GM21447 (cell line): Measurements from ENCODE around the gene LNX1.

Source experiments
- ATAC-seq: cut with Tn5 transposase; IDR thresholded peaks from one replicate; pipeline ENCODE4 v1.9.1; 2021; ENCODE audit not compliant: unreplicated experiment

The LNX1 gene

DNA sequence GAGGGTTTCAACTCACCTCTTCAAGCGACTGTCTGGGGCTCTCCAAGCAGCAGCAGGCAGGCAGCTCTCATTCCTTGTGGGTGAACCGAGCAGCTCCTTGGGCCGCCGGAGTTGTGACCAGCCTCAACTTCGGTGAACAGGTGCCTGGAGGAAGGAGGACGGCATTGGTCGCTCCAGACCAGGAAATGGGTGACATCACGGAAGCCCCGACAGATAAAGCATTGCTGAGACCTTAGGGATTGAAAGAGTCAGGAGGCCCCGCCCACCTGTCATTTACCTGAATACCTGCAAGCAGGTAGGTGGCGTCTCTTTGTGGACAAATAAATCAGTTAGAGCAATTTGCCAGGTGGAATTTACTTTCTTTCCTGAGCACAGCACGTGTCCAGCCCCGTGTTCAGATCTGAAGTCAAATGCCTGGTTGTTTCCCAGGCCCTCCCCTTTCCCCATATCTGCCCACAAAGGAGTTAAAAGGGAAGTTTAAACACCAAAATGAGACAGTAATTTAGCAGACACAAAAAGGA is at the start of gene LNX1:
LNX1 (minus strand) TSS at position 115 of the 521 bp plus-strand sequence. CDS start 17,484 bp downstream, outside the sequence.
- no peak for ATAC-seq

GRCh38 chr4:53640576-53641453 is 49.5 kb upstream of the LNX1 start:
- peak; percentile 75 for ATAC-seq

GRCh38 chr4:53638919-53639318 is 47.6 kb upstream of the LNX1 start:
- no peak for ATAC-seq

- ATAC-seq = no peak
Observed at GRCh38 chr4:53637348-53637747, 46.1 kb upstream of the LNX1 start.

- ATAC-seq = no peak
Observed at GRCh38 chr4:53635697-53636483, 44.6 kb upstream of the LNX1 start.

DNA sequence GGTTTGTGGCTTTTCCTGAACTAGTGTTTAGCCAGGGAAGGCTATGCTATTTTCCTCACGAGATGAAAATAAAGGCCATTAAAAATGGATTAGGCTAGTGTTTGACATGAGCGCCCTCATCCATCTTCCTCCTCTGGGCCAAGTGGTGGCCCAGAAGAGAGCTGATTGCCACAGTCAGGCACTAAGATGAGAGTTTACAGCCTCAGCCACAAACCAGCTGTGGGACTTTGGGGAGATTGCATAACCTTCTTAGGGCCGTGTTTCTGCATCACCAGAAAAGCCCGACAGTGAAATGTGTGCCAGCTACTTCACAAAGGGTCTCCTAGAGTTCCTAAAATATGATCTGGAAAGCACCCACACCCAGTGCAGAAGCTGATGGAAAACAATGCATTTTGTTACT is 42.3 kb upstream of the LNX1 start:
- no peak for ATAC-seq

GRCh38 chr4:53629296-53629695 is 38.0 kb upstream of the LNX1 start:
- ATAC-seq = no peak

DNA sequence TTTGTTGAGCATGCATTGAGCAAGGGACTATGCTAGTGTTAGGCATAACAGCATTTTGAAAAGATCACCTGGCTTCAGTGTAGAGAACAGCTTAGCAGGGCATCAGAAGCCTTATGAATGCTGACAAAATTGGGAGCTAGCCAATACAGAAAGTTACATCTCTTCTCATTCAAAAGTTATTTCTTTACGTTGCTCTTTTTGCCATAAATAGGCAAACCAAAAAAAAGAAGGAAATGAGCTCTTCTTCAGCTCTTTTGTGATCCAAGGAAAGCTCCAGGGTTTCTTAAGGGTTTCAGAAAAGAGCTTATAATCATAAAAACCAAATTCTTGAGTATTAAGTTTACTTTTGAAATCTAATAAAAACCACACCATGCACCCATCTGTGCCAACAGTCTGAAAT is 35.2 kb upstream of the LNX1 start:
- no peak for ATAC-seq

DNA sequence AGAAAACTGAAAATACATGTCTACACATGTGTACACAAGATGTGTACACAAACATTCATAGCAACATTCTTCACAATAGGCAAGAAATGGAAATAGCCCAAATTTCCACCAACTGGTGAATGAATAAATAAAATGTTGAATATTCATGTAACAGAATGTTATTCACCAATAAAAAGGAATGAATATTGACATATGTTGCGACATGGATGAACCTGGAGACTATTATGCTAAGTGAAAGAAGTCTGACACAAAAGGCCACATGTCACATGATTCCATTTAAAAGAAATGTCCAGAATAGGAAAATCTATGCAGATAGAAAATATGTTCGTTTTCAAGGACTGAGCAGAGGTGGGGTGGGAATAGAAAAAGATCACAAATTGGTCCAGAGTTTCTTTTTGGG is 34.6 kb upstream of the LNX1 start:
- ATAC-seq = no peak

GRCh38 chr4:53622739-53623151 is 31.5 kb upstream of the LNX1 start:
- no peak for ATAC-seq

DNA sequence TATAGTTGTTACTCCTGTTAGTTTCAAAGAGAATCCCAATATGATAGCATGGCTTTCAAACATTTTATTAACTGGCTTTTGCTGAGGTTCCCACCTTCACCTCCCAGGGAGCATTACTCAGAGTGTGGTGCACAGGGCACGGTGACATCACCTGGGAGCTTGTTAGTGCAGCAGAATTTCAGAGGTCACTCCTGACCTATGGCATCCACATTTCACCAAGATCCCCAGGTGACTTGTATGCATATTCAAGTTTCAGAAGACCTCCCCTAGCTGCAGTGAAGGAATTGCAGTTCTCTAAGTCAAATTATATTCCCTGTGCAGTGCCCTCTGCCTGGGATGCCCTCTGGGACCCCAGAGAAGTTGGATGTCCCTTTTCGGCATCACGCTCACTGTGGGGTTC is 29.7 kb upstream of the LNX1 start:
- ATAC-seq = no peak

DNA sequence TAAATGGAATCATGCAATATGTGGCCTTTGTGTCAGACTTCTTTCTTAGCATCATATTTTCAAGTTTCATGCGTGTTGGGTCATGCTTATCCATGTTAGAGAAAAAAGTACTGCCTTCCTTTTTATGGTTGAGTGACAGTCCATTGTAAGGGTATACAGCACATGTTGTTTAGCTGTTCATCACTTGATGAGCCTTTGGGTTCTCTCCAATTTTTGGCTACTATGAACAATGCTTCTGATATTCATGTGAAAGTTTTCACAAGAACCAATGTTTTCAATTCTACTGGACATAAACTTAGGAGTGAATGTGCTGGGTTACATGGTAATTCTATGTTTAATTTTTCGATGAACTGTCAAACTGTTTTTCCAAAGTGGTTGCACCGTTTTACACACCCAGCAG is 28.1 kb upstream of the LNX1 start:
- no peak for ATAC-seq

GRCh38 chr4:53618321-53618720 is 27.0 kb upstream of the LNX1 start:
- no peak for ATAC-seq

DNA sequence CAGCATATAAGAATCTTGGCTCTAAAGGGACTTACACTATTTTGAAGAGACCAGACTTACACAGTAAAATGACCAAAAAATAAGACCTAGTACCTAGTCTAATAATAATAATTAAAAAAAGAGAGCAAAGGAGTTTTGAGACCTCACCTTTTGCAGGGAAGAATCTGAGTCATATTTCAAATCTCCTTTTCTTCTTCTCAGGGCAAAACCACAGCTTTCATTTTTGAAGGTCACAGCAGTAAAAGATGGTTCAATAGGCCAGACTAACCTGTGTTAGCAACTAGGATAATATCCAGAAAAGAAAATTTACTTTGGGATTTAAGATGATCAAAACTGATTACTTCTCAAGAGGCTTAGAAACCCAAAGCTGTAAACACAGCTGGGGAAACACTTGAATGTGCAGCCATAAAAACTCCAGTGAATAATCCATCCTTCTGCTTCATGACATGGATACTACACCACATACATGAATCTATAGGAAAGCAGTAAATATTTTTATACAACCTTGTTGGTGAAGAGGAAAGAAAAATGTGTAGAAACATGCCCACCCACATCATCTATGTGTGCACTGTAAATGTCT is 25.9 kb upstream of the LNX1 start:
- ATAC-seq = no peak

DNA sequence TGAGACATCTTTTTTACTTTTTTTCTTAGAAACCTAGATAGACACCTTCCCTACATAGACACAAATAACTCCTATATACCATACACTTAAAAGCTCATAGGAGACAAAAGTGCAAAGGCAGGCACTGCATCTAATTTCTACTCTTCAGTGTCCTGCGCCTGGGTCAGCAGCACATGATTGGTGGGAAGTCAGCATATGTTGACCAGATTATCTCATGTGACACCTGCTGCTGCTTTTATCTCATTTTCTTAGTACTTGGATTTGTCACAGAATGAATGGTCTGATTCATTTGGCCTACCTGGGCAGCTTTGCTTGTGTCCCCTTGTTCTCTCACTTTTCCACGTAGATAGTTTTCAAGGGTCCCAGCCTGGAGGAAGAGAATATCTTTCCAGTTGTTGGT is 24.9 kb upstream of the LNX1 start:
- no peak for ATAC-seq

GRCh38 chr4:53614591-53614990 is 23.3 kb upstream of the LNX1 start:
- ATAC-seq = no peak

GRCh38 chr4:53613428-53613827 is 22.1 kb upstream of the LNX1 start:
- no peak for ATAC-seq

- no peak for ATAC-seq
Observed at GRCh38 chr4:53608649-53609048, 17.4 kb upstream of the LNX1 start.

- no peak for ATAC-seq
Observed at GRCh38 chr4:53608242-53608641, 17.0 kb upstream of the LNX1 start.

DNA sequence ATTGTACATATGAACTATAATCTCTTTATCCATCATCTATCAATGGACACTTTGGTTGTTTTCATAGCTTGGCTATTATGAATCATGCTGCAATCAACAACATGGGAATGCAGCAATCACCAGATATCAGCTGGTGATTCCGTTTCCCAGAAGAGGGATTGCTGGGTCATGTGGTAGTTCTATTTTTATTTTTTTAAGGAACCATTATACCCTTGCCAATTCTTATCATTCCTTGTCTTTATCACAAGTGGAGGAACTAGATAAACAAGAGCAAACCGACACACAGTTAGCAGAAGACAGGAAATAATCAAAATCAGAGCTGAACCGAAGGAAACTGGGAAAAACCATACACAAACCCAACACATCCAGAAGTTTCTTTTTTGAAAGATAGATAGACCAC is 14.5 kb upstream of the LNX1 start:
- ATAC-seq = no peak

DNA sequence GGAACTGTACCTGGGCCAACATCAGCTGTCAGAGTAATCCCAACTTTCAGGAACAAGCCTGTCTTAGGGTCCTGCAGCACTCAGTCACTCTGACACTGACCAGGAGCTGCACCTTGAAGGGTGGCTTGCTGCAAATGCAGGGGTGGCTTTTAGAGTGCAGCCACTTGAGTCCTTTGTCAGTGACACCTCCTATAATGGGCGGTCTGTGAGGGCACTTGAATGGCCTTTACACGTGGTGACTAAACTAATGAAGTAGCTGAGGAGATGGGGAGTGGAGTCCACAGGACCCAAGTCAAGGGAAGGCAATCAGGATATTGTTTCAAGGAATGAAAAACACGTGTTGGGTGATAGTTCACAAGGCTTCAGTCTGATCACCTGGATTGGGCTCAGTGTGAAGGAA is 11.1 kb upstream of the LNX1 start:
- no peak for ATAC-seq
